Neuronal stem cell (in vitro differentiated cells): ENCODE data around the gene MYOF.

Experiments used
- DNase-seq: peaks from one replicate; pipeline ENCODE4 v3.0.0-alpha.2; 2013; ENCODE audit warnings: low spot score
- H2AFZ ChIP-seq: one replicate; pipeline ENCODE4 v1.6.1; 2013; ENCODE audit warnings: mild to moderate bottlenecking, low read length, inconsistent platforms
- H2AK5ac ChIP-seq: 2 replicates; pipeline ENCODE4 v1.6.1; 2013; ENCODE audit warnings: low read depth, mild to moderate bottlenecking, inconsistent platforms, low read length, moderate library complexity, mixed read lengths
- H2BK120ac ChIP-seq: 2 replicates; pipeline ENCODE4 v1.6.1; 2013; ENCODE audit warnings: low read depth, mild to moderate bottlenecking, inconsistent platforms, low read length, moderate library complexity, mixed read lengths
- H2BK12ac ChIP-seq: one replicate; pipeline ENCODE4 v1.6.1; 2013; ENCODE audit warnings: low read length, inconsistent platforms
- H2BK15ac ChIP-seq: 2 replicates; pipeline ENCODE4 v1.6.1; 2013; ENCODE audit warnings: mild to moderate bottlenecking, low read length, inconsistent platforms, mixed read lengths
- H2BK5ac ChIP-seq: one replicate; pipeline ENCODE4 v1.6.1; 2013; ENCODE audit warnings: inconsistent platforms, mild to moderate bottlenecking, low read length, moderate library complexity
- H3K14ac ChIP-seq: one replicate; pipeline ENCODE4 v1.6.1; 2013; ENCODE audit warnings: low read length, inconsistent platforms
- H3K18ac ChIP-seq: 2 replicates; pipeline ENCODE4 v1.6.1; 2013; ENCODE audit warnings: low read length, inconsistent platforms
- H3K23ac ChIP-seq: 2 replicates; pipeline ENCODE4 v1.6.1; 2013; ENCODE audit warnings: low read depth, mild to moderate bottlenecking, mixed read lengths, low read length, inconsistent platforms; ENCODE audit not compliant: poor library complexity
- H3K27ac ChIP-seq: replicated peaks from 3 replicates; pipeline ENCODE4 v1.5.1; 2013; ENCODE audit warnings: low read length, inconsistent platforms
- H3K27me3 ChIP-seq, 3 experiments: 2 replicates each; pipeline ENCODE4 v1.6.1; 2013; ENCODE audit warnings: low read length in 3 of 3, mild to moderate bottlenecking in 2 of 3, inconsistent platforms in 1 of 3, low read depth in 1 of 3, mixed read lengths in 1 of 3, moderate library complexity in 1 of 3; ENCODE audit not compliant: control insufficient read depth in 3 of 3, insufficient read depth in 3 of 3
- H3K36me3 ChIP-seq, 2 donors: replicated peaks in 1 of 2; 2 replicates each; pipeline ENCODE4 v1.6.1; 2013; ENCODE audit warnings: low read length in 2 of 2; ENCODE audit not compliant: control insufficient read depth in 2 of 2, insufficient read depth in 2 of 2
- H3K4ac ChIP-seq: 2 replicates; pipeline ENCODE4 v1.6.1; 2013; ENCODE audit warnings: inconsistent platforms, mild to moderate bottlenecking, low read length, moderate library complexity
- H3K4me1 ChIP-seq, 2 donors: 1 replicate in 1 of 2; 2 replicates in 1 of 2; pipeline ENCODE4 v1.6.1; 2013; ENCODE audit warnings: low read length in 2 of 2, low read depth in 1 of 2; ENCODE audit not compliant: control insufficient read depth in 2 of 2, insufficient read depth in 1 of 2
- H3K4me2 ChIP-seq: one replicate; pipeline ENCODE4 v1.6.1; 2013; ENCODE audit warnings: mild to moderate bottlenecking, low read length, inconsistent platforms; ENCODE audit not compliant: insufficient read depth, poor library complexity, severe bottlenecking
- H3K4me3 ChIP-seq, 2 donors: 2 replicates each; pipeline ENCODE4 v1.5.1; 2013; ENCODE audit warnings: low read length in 2 of 2, mild to moderate bottlenecking in 2 of 2, inconsistent platforms in 1 of 2, moderate library complexity in 1 of 2
- H3K79me1 ChIP-seq: one replicate; pipeline ENCODE4 v1.6.1; 2013; ENCODE audit warnings: low read depth, mild to moderate bottlenecking, inconsistent platforms, low read length, moderate library complexity
- H3K9ac ChIP-seq: one replicate; pipeline ENCODE4 v1.6.1; 2013; ENCODE audit warnings: mild to moderate bottlenecking, low read depth, low read length, inconsistent platforms; ENCODE audit not compliant: poor library complexity
- H3K9me3 ChIP-seq, 2 donors: replicated peaks in 1 of 2; 2 replicates each; pipeline versions ENCODE3 to v1.6.1; 2013; ENCODE audit warnings: low read length in 2 of 2, mild to moderate bottlenecking in 2 of 2, inconsistent platforms in 1 of 2, low read depth in 1 of 2, mixed read lengths in 1 of 2, moderate library complexity in 1 of 2; ENCODE audit not compliant: control insufficient read depth in 2 of 2, insufficient read depth in 1 of 2
- H4K8ac ChIP-seq: one replicate; pipeline ENCODE4 v1.6.1; 2013; ENCODE audit warnings: low read depth, mild to moderate bottlenecking, inconsistent platforms, low read length, moderate library complexity
- H4K91ac ChIP-seq: one replicate; pipeline ENCODE4 v1.6.1; 2013; ENCODE audit warnings: low read length, low read depth, mild to moderate bottlenecking, inconsistent platforms; ENCODE audit not compliant: poor library complexity
- WGBS, 2 donors: extraction: QIAGEN DNeasy Blood & Tissue Kit; methylation state at CpG; one replicate each; pipeline ENCODE4 v1.1.7; 2013; ENCODE audit warnings: missing lambda C conversion rate in 2 of 2, mixed read lengths in 1 of 2; ENCODE audit not compliant: insufficient read length in 2 of 2, insufficient replicate concordance in 1 of 2; ENCODE audit errors: extremely low coverage in 2 of 2; 5-methylcytosine and 5-hydroxymethylcytosine counted together

MYOF gene

GRCh38 chr10:93440591-93441091, 41.5 kb downstream of the MYOF start:
- Histone ChIP-seq H3K9me3 (no peaks in the 10 kb centered on the region), H3K4me3 (no peak overlapping the region), H2BK12ac (no peak overlapping the region), H2BK15ac (no peak overlapping the region), H2BK5ac (no peak overlapping the region), H3K27ac (no peak overlapping the region), H3K14ac (no peak overlapping the region), H2BK120ac (no peak overlapping the region), H3K4ac (no peak overlapping the region), H3K4me2 (no peak overlapping the region), H3K36me3 (no peaks in the 10 kb centered on the region), H3K18ac (no peak overlapping the region), H4K91ac (no peak overlapping the region), H4K8ac (no peak overlapping the region), H2AK5ac (no peak overlapping the region), H3K9ac (no peak overlapping the region), H2AFZ (no peak overlapping the region), H3K79me1 (no peaks in the 10 kb centered on the region), H3K27me3 (no peaks in the 10 kb centered on the region), H3K23ac (no peak overlapping the region), H3K4me1 (peaks cover 26 to 40% of the 10 kb centered on the region in 2 donors)
- no CpG with 5 or more reads among the region's 2 CpGs for WGBS, 2 donors
- DNase-seq = no peak

- no peak overlapping the region for H4K91ac ChIP-seq
- H2BK5ac ChIP-seq = no peak overlapping the region
- no peaks in the 10 kb centered on the region for H3K9me3 ChIP-seq
- H4K8ac ChIP-seq = no peak overlapping the region
- H3K4me1 ChIP-seq = peaks cover 25 to 45% of the 10 kb centered on the region in 2 donors
- H3K36me3 ChIP-seq = no peaks in the 10 kb centered on the region
- H3K9ac ChIP-seq = no peak overlapping the region
- H2BK12ac ChIP-seq = peak overlapping the region; percentile 48
- H3K4ac ChIP-seq = no peak overlapping the region
- peak overlapping the region; percentile 90 for H3K18ac ChIP-seq
- no peaks in the 10 kb centered on the region for H3K27me3 ChIP-seq
- H3K4me3 ChIP-seq = no peak overlapping the region
- no peak overlapping the region for H2AFZ ChIP-seq
- DNase-seq = no peak
- no peak overlapping the region for H3K27ac ChIP-seq
- H2BK120ac ChIP-seq = no peak overlapping the region
- H3K79me1 ChIP-seq = no peaks in the 10 kb centered on the region
- WGBS, 2 donors = no CpG with 5 or more reads among the region's 16 CpGs
- H3K23ac ChIP-seq = no peak overlapping the region
- no peak overlapping the region for H2BK15ac ChIP-seq
- H3K4me2 ChIP-seq = peak overlapping the region; percentile 46
- no peak overlapping the region for H2AK5ac ChIP-seq
- H3K14ac ChIP-seq = no peak overlapping the region
Observed at GRCh38 chr10:93438613-93439253, 43.4 kb downstream of the MYOF start.

- Histone ChIP-seq H4K8ac (no peak overlapping the region), H2BK15ac (no peak overlapping the region), H3K4ac (peak overlapping the region; percentile 10), H3K4me3 (no peak overlapping the region), H2AFZ (no peak overlapping the region), H3K36me3 (no peaks in the 10 kb centered on the region), H3K27me3 (no peaks in the 10 kb centered on the region), H3K4me2 (peak overlapping the region; percentile 23), H4K91ac (no peak overlapping the region), H2AK5ac (peak overlapping the region; percentile 44), H3K27ac (peak overlapping the region; percentile 78), H2BK12ac (peak overlapping the region; percentile 85), H3K23ac (no peak overlapping the region), H2BK120ac (peak overlapping the region; percentile 58), H3K4me1 (peaks cover 25 to 45% of the 10 kb centered on the region in 2 donors), H3K79me1 (no peaks in the 10 kb centered on the region), H3K9ac (peak overlapping the region; percentile 7), H3K14ac (no peak overlapping the region), H3K18ac (peak overlapping the region; percentile 93), H2BK5ac (peak overlapping the region; percentile 69), H3K9me3 (no peaks in the 10 kb centered on the region)
- no peak for DNase-seq
- WGBS, 2 donors = no CpG with 5 or more reads among the region's 19 CpGs
Observed at GRCh38 chr10:93437946-93438612, 44.1 kb downstream of the MYOF start.
